Measurements from ENCODE around the gene MRC2.

Gene MRC2

DNA sequence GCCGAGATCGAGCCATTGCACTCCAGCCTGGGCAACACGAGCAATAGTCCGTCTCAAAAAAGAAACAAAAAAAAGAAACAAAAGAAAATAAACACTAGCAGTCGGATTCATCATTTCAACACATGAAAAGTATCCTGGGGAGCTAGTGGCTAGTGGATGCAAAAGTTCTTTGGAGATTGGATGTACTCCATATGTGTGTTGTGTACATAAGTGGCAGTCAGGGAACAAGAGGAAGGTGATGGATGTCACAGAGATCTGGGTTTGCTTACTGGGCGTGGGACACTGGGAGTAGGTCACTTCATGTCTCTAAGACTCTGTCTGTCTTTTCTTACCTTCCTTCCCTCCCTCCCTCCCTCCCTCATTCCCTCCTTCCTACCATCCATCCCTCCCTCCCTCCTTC, 35.4 kb downstream of the MRC2 start:
- no peak for DNase-seq

DNA sequence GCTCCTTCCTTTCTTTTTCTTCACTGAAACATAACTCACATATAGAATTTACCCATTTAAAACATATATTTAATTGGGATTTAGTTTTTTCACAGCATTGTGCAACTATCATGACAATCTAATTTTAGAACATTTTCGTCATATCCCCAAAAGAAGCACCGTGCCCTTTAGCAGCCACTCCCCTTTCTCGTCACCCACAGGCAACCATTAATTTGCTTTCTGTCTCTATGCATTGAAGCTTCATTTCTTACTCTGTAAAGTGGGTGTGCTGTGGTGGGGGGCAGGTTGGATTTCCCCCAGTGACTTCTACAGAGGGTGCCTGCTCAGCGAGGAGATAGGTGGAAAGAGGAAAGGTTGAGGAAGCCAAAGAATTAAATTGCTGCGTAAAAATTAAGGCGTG, 35.8 kb downstream of the MRC2 start:
- DNase-seq: no peak

DNA sequence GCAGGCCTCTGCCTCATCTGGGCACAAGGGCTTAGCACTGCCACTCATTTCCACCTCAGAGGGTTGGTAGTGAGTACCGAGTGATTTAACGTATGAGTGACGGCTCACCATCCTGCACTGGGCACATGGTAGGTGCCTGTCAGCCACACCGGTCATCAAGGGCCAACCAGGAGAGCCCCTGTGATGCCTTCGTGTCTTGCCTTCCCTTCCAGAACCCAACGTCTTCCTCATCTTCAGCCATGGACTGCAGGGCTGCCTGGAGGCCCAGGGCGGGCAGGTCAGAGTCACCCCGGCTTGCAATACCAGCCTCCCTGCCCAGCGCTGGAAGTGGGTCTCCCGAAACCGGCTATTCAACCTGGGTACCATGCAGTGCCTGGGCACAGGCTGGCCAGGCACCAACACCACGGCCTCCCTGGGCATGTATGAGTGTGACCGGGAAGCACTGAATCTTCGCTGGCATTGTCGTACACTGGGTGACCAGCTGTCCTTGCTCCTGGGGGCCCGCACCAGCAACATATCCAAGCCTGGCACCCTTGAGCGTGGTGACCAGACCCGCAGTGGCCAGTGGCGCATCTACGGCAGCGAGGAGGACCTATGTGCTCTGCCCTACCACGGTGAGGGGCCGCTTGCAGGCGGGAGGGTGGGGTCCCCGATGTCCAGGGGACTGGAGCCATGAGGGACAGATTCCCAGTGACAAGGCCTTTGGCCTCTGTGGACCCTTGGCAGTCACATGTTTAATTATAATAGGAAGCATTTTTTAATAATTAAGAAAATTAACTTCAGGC, 37.1 kb downstream of the MRC2 start:
- no peak for DNase-seq

DNA sequence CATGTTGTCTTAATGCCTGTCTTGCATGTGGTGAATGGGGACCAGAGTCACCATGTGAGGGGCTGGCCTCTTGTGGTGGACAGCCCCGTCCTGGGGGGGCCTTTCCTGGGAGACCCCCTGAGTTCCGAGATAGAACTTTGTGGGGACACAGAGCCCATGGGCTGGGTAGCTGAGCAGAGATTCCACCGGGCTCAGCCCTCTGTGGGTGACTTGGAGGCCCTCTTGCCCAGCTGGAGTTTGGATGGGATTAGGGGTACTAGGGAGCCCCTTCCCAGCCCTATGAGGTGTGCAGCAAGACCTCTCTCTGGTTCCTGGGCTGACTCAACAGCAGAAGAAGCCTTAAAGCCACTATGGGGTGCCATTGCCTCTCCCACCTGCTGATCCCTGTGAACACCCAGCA, 38.1 kb downstream of the MRC2 start:
- DNase-seq: no peak

DNA sequence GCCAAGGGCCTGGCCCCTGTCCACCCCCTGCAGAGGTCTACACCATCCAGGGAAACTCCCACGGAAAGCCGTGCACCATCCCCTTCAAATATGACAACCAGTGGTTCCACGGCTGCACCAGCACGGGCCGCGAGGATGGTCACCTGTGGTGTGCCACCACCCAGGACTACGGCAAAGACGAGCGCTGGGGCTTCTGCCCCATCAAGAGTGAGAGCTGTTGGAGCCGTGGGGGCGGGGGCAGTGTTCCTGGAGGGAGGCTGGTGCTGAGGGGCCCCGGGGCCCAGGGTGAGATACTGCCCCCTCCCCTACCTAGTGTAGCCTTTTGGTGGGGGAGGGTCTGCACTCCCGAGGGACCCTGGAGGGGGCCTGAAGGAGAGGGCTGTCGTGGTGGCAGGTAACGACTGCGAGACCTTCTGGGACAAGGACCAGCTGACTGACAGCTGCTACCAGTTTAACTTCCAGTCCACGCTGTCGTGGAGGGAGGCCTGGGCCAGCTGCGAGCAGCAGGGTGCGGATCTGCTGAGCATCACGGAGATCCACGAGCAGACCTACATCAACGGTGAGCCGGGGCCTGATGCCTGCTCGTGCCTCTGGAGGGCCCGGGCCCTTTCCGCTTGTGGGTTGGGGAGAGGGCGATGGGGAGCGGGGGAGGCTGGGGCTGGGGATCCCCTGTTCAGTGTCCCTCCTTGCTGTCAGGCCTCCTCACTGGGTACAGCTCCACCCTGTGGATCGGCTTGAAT, 38.8 kb downstream of the MRC2 start:
- DNase-seq: no peak

DNA sequence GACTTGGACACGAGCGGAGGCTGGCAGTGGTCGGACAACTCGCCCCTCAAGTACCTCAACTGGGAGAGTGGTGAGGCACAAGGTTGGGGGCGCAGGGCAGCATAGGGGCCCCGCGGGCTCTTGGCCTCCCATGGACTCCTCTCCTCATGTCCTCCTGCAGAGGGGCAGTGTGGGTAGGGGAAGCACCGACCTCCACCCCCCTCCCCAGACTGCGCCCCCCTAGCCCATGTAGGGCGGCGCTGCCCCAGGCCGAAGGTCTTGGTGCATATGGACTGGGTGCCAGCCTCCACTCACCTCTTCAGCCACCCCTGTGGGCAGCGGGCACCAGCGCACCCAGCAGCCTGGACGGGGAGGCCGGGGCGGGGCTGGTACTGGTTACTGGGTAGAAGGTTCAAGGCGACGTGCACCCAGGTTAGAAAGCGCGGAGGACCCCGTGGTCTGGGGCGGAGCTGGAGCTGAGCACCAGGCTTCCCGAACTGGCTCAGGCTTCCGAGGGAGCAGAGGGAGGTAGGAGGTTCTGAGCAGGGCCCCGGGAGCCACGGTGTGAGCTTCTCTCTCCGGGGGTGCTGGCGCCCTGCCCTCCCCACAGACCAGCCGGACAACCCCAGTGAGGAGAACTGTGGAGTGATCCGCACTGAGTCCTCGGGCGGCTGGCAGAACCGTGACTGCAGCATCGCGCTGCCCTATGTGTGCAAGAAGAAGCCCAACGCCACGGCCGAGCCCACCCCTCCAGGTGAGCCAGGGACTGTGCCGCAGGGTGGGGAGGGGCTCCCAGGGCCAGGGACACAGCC, 39.5 kb downstream of the MRC2 start:
- no peak for DNase-seq

DNA sequence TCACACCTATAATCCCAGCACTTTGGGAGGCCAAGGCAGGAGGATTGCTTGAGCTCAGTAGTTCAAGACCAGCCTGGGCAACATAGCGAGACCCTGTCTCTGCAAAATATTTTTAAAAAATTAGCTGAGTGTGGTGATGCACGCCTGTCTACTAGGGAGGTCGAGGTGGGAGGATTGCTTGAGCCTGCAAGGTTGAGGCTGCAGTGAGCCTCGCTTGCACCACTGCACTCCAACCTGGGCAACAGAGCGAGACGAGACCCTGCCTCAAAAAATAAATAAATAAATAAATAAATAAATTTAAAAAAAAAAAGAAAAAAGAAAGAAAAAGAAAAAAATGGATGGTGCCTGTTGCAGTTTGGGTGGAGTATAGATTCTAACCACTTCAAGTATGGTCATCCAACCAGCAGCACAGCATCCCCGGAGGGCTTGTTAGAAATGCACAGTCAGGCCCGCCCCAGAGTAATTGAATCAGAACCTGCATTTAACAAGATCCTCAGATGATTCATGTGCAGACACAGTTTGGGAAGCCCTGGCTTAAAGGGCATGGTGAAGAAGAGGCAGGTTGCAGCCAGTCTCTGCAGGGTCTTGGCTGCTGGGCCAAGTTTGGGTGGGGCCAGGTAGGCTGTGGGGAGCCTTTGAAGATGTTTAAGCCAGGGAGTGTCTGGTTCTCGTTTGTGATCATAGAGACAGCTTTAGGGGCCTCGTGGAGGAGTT, 40.8 kb downstream of the MRC2 start:
- DNase-seq: no peak

DNA sequence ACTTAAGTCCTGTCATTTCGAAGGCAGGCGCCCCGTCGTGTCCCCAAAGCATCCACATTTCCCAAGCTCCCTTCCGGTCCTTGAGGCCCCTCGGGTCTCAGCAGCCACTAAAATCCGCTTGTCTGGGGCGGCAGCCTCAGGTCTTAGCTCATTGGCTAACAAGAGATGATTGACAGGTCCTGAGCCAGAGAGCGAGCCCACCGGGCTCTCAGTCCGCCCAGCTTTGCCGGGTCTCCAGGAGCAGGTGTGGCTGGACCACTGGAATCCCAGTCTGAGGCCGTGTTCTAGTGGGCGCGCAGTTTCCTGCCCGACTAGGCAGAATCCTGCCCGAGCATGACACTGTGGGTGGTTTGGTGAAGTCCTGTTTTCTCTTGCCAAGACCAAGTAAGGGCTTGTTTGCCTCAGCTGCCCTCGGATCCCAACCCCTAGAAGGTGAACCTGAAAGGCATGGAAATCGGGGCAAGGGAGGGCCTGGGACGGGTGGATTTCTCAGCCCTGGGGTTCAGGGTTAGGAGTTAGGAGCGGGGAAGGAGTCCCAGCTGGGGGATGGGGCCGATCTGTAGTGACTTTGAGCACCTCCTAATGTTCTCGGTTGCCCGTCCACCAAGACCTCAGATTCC, 42.8 kb downstream of the MRC2 start:
- DNase-seq: no peak

DNA sequence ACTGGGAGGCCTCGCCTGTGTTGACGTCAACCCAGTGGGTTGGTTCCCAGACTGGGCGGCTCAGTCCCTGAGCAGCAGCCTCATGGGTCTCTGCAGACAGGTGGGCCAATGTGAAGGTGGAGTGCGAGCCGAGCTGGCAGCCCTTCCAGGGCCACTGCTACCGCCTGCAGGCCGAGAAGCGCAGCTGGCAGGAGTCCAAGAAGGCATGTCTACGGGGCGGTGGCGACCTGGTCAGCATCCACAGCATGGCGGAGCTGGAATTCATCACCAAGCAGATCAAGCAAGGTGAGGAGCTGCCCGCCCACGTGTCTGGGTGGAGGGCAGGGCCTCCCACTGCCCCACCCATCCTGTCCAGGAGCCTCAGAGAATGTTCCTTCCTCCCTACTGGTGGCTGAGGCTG, 44.1 kb downstream of the MRC2 start:
- DNase-seq: no peak

DNA sequence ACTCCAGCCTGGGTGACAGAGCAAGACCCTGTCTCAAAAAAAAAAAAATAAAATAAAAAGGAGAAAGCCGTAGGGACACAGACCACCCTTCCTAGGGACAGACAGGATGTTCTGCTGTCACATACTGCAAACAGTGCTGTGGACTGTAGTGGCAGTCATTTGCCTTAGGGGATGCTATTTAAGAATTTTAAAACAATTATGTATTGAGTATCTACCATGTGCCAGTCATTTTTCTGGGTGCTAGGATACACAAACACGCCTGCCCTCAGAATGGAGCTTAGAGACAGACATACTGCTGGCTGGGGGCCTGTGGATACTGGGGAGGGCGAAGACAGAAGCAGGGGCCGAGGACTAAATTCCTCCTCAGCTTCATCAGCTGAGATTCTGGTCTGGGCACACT, 45.5 kb downstream of the MRC2 start:
- no peak for DNase-seq

DNA sequence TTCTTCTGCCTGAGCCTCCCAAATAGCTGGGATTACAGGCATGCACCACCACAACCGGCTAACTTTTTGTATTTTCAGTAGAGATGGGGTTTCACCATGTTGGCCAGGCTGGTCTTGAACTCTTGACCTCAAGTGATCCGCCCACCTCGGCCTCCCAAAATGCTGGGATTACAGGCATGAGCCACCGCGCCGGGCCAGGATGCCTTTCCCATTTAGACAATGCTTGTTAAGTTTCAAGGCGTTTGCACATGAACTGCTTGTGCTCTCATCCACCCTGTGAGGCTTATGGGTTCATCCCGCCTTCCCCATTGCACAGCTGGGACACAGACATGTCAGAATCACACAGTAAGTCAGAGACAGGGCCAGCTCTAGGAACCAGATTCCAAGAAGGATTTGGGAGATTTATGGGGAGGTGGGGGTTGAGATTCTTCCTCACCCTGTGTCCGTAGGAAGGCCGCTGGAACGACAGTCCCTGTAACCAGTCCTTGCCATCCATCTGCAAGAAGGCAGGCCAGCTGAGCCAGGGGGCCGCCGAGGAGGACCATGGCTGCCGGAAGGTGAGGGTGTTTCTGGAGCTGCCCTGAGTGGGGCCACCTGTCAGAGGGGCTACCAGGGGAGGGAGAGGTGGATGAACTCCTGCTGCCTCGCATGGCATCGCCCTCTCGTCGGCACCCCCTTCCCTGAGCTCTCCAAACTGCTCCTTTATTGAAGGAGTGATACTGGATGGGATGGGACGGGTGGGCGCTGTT, 46.3 kb downstream of the MRC2 start:
- no peak for DNase-seq

DNA sequence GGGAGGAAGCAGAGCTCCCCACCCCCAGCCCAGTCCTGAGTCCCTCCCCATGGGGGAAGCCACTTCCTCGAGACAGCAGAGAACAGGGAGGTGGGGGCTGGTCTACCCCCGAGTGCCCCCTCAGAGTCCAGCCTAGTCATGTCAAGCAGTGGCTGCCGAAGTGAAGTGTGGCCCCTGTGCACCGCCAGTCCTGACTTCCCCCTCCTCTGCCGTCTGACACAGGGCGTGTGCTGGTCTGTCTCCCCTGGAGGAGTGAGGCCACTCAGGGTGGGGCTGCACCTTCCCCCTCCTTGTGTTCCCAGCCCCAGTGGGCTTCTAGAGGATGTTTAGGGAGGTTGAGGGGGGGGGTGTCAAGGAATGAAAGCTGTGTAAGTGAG, 46.9 kb downstream of the MRC2 start:
- DNase-seq: no peak

DNA sequence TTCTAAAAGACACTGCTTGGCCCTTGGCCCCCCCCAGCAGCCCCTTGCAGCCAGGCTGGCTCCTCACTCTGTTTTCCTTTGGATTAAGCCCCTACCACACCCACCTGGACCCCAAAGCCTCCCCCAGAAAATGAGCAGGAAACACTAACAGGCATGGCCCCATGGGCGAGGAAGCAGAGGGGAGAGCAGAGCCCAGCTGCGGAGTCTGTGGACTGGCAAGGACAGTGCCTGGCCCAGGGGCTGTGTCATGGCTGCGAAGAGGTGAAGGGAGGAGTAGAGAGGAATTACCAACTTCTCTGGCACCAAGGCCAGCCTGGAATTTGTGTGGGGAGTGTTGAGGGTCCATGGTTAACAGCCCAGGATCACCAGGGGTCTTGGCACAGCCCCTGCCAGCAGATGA, 47.4 kb downstream of the MRC2 start:
- DNase-seq: no peak

DNA sequence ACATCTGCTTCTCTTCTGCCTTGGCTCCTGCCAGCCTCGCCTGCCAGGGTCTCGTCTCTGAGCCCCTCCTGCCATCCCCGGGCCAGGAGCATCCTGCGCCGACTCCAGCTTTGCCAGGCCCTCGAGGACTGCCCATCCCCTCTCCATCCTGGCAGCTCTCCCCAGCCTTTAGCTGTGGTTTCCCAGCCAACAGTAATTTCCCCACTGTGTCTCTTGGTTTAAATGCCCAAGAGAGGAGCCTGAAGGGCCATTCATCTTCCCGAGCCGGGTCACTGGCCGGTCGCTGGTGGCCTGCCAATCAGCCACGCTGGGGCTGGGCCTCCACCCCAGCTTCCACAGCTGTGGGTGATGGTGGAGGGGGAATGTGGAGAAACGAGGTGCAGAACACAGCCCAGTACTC, 47.8 kb downstream of the MRC2 start:
- DNase-seq: no peak

DNA sequence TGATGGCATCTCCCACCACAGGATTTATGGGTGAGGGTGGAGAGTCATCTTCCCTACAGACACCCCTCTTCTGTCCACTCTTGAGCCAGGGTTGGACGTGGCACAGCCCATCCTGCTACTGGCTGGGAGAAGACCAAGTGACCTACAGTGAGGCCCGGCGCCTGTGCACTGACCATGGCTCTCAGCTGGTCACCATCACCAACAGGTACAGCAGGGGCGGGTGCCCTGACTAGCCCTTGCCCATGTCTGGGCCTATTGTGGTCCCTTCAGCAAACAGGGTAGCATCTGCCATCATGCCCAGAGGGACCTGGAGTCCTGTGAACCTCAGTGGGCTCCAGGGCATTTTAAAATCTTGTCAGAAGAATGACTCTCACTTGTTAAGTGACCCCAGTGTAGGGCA, 48.2 kb downstream of the MRC2 start:
- DNase-seq: no peak

DNA sequence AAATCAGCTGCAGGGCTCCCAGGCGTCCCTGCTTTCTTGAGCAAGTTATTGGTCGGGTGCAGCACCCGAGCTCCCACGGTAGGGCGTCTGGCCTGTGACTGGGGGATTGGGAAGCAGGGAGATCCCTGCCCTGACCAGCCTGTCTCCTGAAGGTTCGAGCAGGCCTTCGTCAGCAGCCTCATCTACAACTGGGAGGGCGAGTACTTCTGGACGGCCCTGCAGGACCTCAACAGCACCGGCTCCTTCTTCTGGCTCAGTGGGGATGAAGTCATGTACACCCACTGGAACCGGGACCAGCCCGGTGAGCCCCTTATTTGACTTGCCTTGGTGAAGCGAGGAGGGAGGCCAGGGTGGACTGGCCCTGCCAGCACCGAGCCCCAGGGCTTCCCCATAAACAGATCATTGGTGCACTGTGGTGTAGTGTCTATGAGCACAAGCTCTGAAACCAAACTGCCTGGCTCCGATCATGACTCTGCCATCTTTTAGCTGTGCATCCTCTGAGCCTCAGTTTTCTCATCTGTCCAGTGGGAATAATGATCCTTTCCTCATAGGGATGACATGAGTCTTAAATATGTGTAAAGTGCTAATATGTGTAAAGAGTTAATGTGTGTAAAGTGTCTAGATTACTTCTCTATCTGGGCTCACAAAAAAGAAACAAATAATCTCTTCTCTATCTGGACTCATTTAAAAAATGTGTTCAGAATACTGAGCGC, 48.9 kb downstream of the MRC2 start:
- no peak for DNase-seq

DNA sequence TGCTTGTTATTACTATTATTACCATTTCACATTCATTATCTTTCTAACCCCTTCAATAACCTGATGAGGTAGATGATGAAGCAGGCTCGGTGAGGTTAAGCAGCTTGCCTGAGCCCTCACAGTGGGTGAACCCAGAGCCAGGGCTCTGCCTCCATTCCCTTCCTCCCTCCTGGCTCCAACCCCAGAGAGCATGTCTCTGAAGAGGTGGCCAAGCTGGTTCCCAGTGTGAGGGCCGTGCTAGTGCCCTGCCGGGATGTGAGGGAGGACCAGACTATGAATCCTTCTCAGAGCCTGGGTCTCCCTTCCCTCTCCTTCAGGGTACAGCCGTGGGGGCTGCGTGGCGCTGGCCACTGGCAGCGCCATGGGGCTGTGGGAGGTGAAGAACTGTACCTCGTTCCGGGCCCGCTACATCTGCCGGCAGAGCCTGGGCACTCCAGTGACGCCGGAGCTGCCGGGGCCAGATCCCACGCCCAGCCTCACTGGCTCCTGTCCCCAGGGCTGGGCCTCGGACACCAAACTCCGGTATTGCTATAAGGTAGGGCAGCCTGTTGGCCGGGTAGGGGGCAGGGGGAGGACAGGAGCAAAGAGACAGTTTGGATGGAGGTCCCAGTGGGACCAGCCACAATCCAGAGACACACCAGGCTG, 49.6 kb downstream of the MRC2 start:
- DNase-seq: no peak

DNA sequence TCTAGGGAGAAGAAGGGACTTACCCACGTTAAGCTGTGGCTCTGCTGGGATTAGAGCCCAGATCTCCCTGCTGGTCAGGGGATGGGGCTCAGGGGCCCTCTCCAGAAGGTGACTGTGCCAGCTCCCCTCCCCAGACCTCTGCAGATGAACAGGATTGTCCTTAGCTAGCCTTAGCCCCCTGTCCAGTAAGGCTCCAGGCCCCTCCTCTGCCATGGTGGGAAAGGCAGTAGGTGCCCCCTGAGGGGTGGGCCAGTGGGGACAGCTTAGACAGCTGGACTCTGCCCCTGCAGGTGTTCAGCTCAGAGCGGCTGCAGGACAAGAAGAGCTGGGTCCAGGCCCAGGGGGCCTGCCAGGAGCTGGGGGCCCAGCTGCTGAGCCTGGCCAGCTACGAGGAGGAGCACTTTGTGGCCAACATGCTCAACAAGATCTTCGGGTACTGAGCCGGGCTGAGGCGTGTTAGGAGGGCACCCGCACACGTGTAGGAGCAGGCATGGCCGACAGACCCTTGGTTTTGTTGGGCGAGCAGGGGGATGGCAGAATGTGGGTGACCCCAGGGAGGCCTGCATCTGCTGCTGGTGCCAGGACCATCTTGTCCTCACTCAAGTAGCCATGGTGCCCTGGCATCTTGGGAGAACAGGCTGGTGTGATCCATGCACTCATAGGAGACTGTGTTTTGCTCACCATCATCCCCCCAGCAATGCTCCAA, 50.9 kb downstream of the MRC2 start:
- DNase-seq: no peak

DNA sequence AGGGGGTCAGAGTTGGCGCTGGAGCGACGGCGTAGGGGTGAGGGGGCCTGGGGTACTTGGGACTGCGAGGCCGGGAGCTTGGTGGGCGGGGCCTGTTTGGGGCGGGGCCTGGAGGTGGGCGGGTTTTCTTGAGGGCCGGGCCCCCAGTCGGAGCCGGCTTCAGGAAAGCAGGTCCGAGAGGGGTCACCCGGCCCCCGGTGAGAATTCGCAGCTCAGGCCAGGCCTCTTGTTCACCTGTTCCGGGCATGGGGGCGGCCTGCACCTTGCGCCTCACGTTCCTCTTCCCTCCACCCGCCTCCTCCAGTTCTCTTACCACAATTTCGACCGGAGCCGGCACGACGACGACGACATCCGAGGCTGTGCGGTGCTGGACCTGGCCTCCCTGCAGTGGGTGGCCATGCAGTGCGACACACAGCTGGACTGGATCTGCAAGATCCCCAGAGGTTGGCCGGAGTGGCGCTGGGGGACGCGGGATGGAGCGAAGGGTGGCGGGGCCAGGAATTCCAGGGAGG, 52.5 kb downstream of the MRC2 start:
- DNase-seq: no peak

DNA sequence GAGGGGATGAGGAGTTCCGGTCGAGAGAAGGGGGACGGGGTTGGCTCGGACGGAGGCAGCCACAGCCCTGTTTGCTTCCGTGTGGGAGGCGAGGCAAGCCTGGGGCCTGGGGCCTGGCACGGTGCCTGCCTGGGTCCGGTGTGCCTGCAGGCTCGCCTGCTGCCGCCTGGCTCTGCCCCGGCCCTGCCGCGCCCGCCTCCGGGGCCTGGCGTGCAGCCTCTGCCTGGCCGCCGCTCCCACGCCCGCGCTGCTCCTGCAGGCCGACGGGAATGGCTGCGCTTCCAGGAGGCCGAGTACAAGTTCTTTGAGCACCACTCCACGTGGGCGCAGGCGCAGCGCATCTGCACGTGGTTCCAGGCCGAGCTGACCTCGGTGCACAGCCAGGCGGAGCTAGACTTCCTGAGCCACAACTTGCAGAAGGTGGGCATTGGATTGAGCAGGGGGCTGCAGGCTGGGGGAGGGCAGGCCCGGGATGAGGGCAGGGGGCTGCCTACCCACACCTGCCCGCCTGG, 53.1 kb downstream of the MRC2 start:
- DNase-seq: no peak

Data from CD4-positive, alpha-beta T cell treated with Interleukin-4 for 4 hours (primary cell).